Activated T-helper 2 cell treated with anti-CD3 and anti-CD28 coated beads, Interferon-gamma antibody, Interleukin-2, Interleukin-4, amounts not matched to agents 10 μg/mL and 5 μg/mL and 100 μg/mL, durations not matched to agents 14 hours and 24 hours and 36 hours (primary cell): ENCODE results near the gene ANP32D. TPM values are rescaled to one million over a fixed set of nuclear protein-coding genes. Genes with fewer than 3 reads are reported as not detected.
"Not testable (repeated sequence)": the region's sequence is repeated elsewhere in the genome, so short reads cannot be mapped to it uniquely, and the experiment has no call there.

Experiments
- DNase-seq: peaks from one replicate; pipeline ENCODE4 v3.0.0; 2021; ENCODE audit warnings: low spot score
- H3K27ac Mint-ChIP-seq: one replicate; pipeline ENCODE4 v1.8.0; 2021; ENCODE audit warnings: mixed read lengths
- H3K27me3 Mint-ChIP-seq: one replicate; pipeline ENCODE4 v1.8.0; 2021; ENCODE audit warnings: low read depth, mixed read lengths
- H3K36me3 Mint-ChIP-seq: one replicate; pipeline ENCODE4 v1.8.0; 2021; ENCODE audit warnings: low read depth, mixed read lengths
- H3K4me1 Mint-ChIP-seq: one replicate; pipeline ENCODE4 v1.8.0; 2021; ENCODE audit warnings: low read depth, mixed read lengths
- H3K4me3 Mint-ChIP-seq: one replicate; pipeline ENCODE4 v1.8.0; 2021; ENCODE audit warnings: low read depth, mild to moderate bottlenecking, moderate library complexity, mixed read lengths
- H3K9me3 Mint-ChIP-seq: one replicate; pipeline ENCODE4 v1.8.0; 2021; ENCODE audit warnings: mixed read lengths
- intact Hi-C: fragments of 100-400 bp; cut with micrococcal nuclease; formaldehyde crosslinking; loops from one replicate; pipeline ENCODE4 v1.15.1; 2023
- total RNA-seq: library from RNA; stranded (reverse); gene quantifications from 2 replicates; pipeline ENCODE4 v1.2.3, GENCODE V29; 2022

The ANP32D gene
- total RNA-seq, 1 donor from 2014 or later: not detected

- peaks cover 4% of the 10 kb centered on the region for H3K27me3 Mint-ChIP-seq
Observed at GRCh38 chr12:48459259-48459658, 13.1 kb upstream of the ANP32D start.

GRCh38 chr12:48469027-48469426, 3.3 kb upstream of the ANP32D start:
- H3K36me3 Mint-ChIP-seq, H3K4me3 Mint-ChIP-seq, H3K27me3 Mint-ChIP-seq, H3K27ac Mint-ChIP-seq, H3K4me1 Mint-ChIP-seq, intact Hi-C loops, DNase-seq: not testable (repeated sequence)
- H3K9me3 Mint-ChIP-seq: peaks cover 38% of the 10 kb centered on the region

More at GRCh38 chr12:48459259-48459658, 13.1 kb upstream of the ANP32D start:
- DNase-seq: no peak
- no peaks in the 10 kb centered on the region for H3K4me1 Mint-ChIP-seq
- intact Hi-C loops: no loop called here
- H3K9me3 Mint-ChIP-seq: no peaks in the 10 kb centered on the region
- H3K27ac Mint-ChIP-seq: no peak overlapping the region
- H3K4me3 Mint-ChIP-seq: no peak overlapping the region
- H3K36me3 Mint-ChIP-seq: no peaks in the 10 kb centered on the region

GRCh38 chr12:48473061-48473460, 702 bp downstream of the ANP32D start:
- Mint-ChIP-seq H3K4me3 (no peak overlapping the region), H3K4me1 (no peaks in the 10 kb centered on the region), H3K27me3 (peaks cover 1% of the 10 kb centered on the region), H3K36me3 (no peaks in the 10 kb centered on the region), H3K9me3 (peaks cover 35% of the 10 kb centered on the region), H3K27ac (no peak overlapping the region)
- intact Hi-C loops: no loop called here
- no peak for DNase-seq

- H3K9me3 Mint-ChIP-seq: peaks cover 25% of the 10 kb centered on the region
- DNase-seq, H3K4me1 Mint-ChIP-seq, H3K27ac Mint-ChIP-seq, H3K4me3 Mint-ChIP-seq, H3K36me3 Mint-ChIP-seq, H3K27me3 Mint-ChIP-seq, intact Hi-C loops: not testable (repeated sequence)
Observed at GRCh38 chr12:48474497-48474896, 2.1 kb downstream of the ANP32D start.

GRCh38 chr12:48482198-48482597, 9.8 kb downstream of the ANP32D start, which contains the start of gene C12orf54:
Gene C12orf54, plus strand, starts transcription at chr12:48482498. Its CDS starts 799 bp downstream, at chr12:48483297.
- DNase-seq: no peak
- intact Hi-C loops: no loop called here
- Mint-ChIP-seq H3K36me3 (no peaks in the 10 kb centered on the region), H3K4me1 (no peaks in the 10 kb centered on the region), H3K9me3 (peaks cover 3% of the 10 kb centered on the region), H3K4me3 (no peak within 1 kb of the TSS), H3K27ac (no peak within 1 kb of the TSS), H3K27me3 (peaks cover 1% of the 10 kb centered on the region)

GRCh38 chr12:48482930-48483329, 10.6 kb downstream of the ANP32D start:
- no peaks in the 10 kb centered on the region for H3K36me3 Mint-ChIP-seq
- peaks cover 3% of the 10 kb centered on the region for H3K9me3 Mint-ChIP-seq
- intact Hi-C loops: no loop called here
- H3K4me3 Mint-ChIP-seq: no peak overlapping the region
- no peak overlapping the region for H3K27ac Mint-ChIP-seq
- H3K27me3 Mint-ChIP-seq: no peaks in the 10 kb centered on the region
- no peaks in the 10 kb centered on the region for H3K4me1 Mint-ChIP-seq
- DNase-seq: no peak

GRCh38 chr12:48486261-48486660, 13.9 kb downstream of the ANP32D start:
- Mint-ChIP-seq H3K4me3 (no peak overlapping the region), H3K9me3 (no peaks in the 10 kb centered on the region), H3K4me1 (no peaks in the 10 kb centered on the region), H3K36me3 (no peaks in the 10 kb centered on the region), H3K27me3 (no peaks in the 10 kb centered on the region), H3K27ac (no peak overlapping the region)
- intact Hi-C loops: no loop called here
- DNase-seq: no peak

GRCh38 chr12:48486679-48487078, 14.3 kb downstream of the ANP32D start:
- Mint-ChIP-seq H3K27me3 (no peaks in the 10 kb centered on the region), H3K9me3 (no peaks in the 10 kb centered on the region), H3K27ac (no peak overlapping the region), H3K4me1 (no peaks in the 10 kb centered on the region), H3K36me3 (no peaks in the 10 kb centered on the region), H3K4me3 (no peak overlapping the region)
- intact Hi-C loops: no loop called here
- no peak for DNase-seq

- Mint-ChIP-seq H3K9me3 (no peaks in the 10 kb centered on the region), H3K36me3 (no peaks in the 10 kb centered on the region), H3K27me3 (no peaks in the 10 kb centered on the region), H3K4me3 (no peak overlapping the region), H3K27ac (no peak overlapping the region), H3K4me1 (no peaks in the 10 kb centered on the region)
- intact Hi-C loops: no loop called here
- DNase-seq: no peak
Observed at GRCh38 chr12:48489012-48489411, 16.7 kb downstream of the ANP32D start.

GRCh38 chr12:48489456-48489855, 17.1 kb downstream of the ANP32D start:
- H3K4me1 Mint-ChIP-seq, H3K9me3 Mint-ChIP-seq, H3K27me3 Mint-ChIP-seq, H3K27ac Mint-ChIP-seq, H3K4me3 Mint-ChIP-seq, intact Hi-C loops, DNase-seq, H3K36me3 Mint-ChIP-seq: not testable (repeated sequence)

- H3K27ac Mint-ChIP-seq, H3K9me3 Mint-ChIP-seq, H3K4me3 Mint-ChIP-seq, intact Hi-C loops, H3K36me3 Mint-ChIP-seq, DNase-seq, H3K27me3 Mint-ChIP-seq, H3K4me1 Mint-ChIP-seq: not testable (repeated sequence)
Observed at GRCh38 chr12:48500281-48500680, 27.9 kb downstream of the ANP32D start.

GRCh38 chr12:48506836-48507235, 34.5 kb downstream of the ANP32D start:
- intact Hi-C loops, H3K27ac Mint-ChIP-seq, H3K4me1 Mint-ChIP-seq, DNase-seq, H3K4me3 Mint-ChIP-seq, H3K36me3 Mint-ChIP-seq: not testable (repeated sequence)
- peaks cover 19% of the 10 kb centered on the region for H3K9me3 Mint-ChIP-seq
- H3K27me3 Mint-ChIP-seq: peaks cover 12% of the 10 kb centered on the region

GRCh38 chr12:48508987-48509386, 36.6 kb downstream of the ANP32D start:
- no peak for DNase-seq
- Mint-ChIP-seq H3K27ac (no peak overlapping the region), H3K36me3 (no peaks in the 10 kb centered on the region), H3K9me3 (peaks cover 19% of the 10 kb centered on the region), H3K27me3 (peaks cover 11% of the 10 kb centered on the region), H3K4me3 (no peak overlapping the region), H3K4me1 (peaks cover 7% of the 10 kb centered on the region)
- intact Hi-C loops: no loop called here

GRCh38 chr12:48510111-48510510, 37.8 kb downstream of the ANP32D start:
- Mint-ChIP-seq H3K4me1 (peaks cover 7% of the 10 kb centered on the region), H3K4me3 (no peak overlapping the region), H3K27ac (no peak overlapping the region), H3K9me3 (peaks cover 22% of the 10 kb centered on the region), H3K27me3 (peaks cover 4% of the 10 kb centered on the region), H3K36me3 (no peaks in the 10 kb centered on the region)
- DNase-seq: no peak
- intact Hi-C loops: no loop called here
